ENCODE measurements around the gene DLGAP4. TPM values are rescaled to one million over a fixed set of nuclear protein-coding genes. Genes with fewer than 3 reads are reported as not detected.

DLGAP4 gene
- total and polyA plus RNA-seq, 2 of the 13 experiments (the other 11 are each of a cell fraction or from before 2014, with no cell fraction given), result 15.2 to 26.7 TPM

GRCh38 chr20:36543184-36544133, 237.3 kb downstream of the DLGAP4 start (continued):
- TF ChIP-seq, protein P1, sequence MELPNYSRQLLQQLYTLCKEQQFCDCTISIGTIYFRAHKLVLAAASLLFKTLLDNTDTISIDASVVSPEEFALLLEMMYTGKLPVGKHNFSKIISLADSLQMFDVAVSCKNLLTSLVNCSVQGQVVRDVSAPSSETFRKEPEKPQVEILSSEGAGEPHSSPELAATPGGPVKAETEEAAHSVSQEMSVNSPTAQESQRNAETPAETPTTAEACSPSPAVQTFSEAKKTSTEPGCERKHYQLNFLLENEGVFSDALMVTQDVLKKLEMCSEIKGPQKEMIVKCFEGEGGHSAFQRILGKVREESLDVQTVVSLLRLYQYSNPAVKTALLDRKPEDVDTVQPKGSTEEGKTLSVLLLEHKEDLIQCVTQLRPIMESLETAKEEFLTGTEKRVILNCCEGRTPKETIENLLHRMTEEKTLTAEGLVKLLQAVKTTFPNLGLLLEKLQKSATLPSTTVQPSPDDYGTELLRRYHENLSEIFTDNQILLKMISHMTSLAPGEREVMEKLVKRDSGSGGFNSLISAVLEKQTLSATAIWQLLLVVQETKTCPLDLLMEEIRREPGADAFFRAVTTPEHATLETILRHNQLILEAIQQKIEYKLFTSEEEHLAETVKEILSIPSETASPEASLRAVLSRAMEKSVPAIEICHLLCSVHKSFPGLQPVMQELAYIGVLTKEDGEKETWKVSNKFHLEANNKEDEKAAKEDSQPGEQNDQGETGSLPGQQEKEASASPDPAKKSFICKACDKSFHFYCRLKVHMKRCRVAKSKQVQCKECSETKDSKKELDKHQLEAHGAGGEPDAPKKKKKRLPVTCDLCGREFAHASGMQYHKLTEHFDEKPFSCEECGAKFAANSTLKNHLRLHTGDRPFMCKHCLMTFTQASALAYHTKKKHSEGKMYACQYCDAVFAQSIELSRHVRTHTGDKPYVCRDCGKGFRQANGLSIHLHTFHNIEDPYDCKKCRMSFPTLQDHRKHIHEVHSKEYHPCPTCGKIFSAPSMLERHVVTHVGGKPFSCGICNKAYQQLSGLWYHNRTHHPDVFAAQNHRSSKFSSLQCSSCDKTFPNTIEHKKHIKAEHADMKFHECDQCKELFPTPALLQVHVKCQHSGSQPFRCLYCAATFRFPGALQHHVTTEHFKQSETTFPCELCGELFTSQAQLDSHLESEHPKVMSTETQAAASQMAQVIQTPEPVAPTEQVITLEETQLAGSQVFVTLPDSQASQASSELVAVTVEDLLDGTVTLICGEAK (IDR thresholded peaks at IDR 0.05), result no peak
- TF ChIP-seq, protein P1 (CRISPR knock-in tag; IDR thresholded peaks at IDR 0.05), result 0 out of 2 replicates have a peak, but pooled peaks have one; percentile 53
- TF ChIP-seq, protein P2, sequence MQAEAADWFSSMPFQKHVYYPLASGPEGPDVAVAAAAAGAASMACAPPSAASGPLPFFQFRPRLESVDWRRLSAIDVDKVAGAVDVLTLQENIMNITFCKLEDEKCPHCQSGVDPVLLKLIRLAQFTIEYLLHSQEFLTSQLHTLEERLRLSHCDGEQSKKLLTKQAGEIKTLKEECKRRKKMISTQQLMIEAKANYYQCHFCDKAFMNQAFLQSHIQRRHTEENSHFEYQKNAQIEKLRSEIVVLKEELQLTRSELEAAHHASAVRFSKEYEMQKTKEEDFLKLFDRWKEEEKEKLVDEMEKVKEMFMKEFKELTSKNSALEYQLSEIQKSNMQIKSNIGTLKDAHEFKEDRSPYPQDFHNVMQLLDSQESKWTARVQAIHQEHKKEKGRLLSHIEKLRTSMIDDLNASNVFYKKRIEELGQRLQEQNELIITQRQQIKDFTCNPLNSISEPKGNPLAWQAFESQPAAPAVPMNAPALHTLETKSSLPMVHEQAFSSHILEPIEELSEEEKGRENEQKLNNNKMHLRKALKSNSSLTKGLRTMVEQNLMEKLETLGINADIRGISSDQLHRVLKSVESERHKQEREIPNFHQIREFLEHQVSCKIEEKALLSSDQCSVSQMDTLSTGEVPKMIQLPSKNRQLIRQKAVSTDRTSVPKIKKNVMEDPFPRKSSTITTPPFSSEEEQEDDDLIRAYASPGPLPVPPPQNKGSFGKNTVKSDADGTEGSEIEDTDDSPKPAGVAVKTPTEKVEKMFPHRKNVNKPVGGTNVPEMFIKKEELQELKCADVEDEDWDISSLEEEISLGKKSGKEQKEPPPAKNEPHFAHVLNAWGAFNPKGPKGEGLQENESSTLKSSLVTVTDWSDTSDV (CRISPR knock-in tag; IDR thresholded peaks at IDR 0.05), result 0 out of 2 replicates have a peak, but pooled peaks have one; percentile 23
- TF ChIP-seq AHR (CRISPR knock-in tag; IDR thresholded peaks at IDR 0.05), result no peak
- TF ChIP-seq ZSCAN25 (CRISPR knock-in tag; IDR thresholded peaks at IDR 0.05), result no peak
- TF ChIP-seq ZNF546 (CRISPR knock-in tag; conservative IDR thresholded peaks at IDR 0.05), result no peak
- TF ChIP-seq, protein P3, sequence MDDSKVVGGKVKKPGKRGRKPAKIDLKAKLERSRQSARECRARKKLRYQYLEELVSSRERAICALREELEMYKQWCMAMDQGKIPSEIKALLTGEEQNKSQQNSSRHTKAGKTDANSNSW (CRISPR knock-in tag; IDR thresholded peaks at IDR 0.05; ENCODE audit: borderline replicate concordance), result no peak
- TF ChIP-seq, protein P4, sequence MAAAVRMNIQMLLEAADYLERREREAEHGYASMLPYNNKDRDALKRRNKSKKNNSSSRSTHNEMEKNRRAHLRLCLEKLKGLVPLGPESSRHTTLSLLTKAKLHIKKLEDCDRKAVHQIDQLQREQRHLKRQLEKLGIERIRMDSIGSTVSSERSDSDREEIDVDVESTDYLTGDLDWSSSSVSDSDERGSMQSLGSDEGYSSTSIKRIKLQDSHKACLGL (CRISPR knock-in tag; IDR thresholded peaks at IDR 0.05), result no peak
- peak; percentile 30; the same call in 1 of the 2 replicates for TF ChIP-seq ZBTB21 (CRISPR knock-in tag; IDR thresholded peaks at IDR 0.05)
- peak; percentile 61; the same call in 1 of the 2 replicates for TF ChIP-seq CSRNP1 (CRISPR knock-in tag; IDR thresholded peaks at IDR 0.05)
- no peak for TF ChIP-seq ZFP91 (CRISPR knock-in tag; IDR thresholded peaks at IDR 0.05; ENCODE audit: borderline replicate concordance)

All from HepG2 (cell line).